GM12878 (cell line): Measurements from ENCODE around the gene CACNA1S. TPM values are rescaled to one million over a fixed set of nuclear protein-coding genes. Genes with fewer than 3 reads are reported as not detected.

Source experiments
- ATAC-seq: fragments of 200-7000 bp; cut with Tn5 transposase; 3 replicates; pipeline ENCODE4 v1.9.1; 2020; ENCODE audit warnings: mild to moderate bottlenecking, moderate library complexity
- BruUV-seq: library from RNA; stranded (reverse); fragments of 400-500 nt; replicated peaks from 2 replicates; lab custom pipeline; 2021; lab: Mats Ljungman, UMichigan
- CTCF ChIA-PET: fragments of 300-600 bp; sonication (Branson Sonifier 250); formaldehyde crosslinking; extraction: SDS; loops from one replicate; lab custom pipeline; 2021; ENCODE audit warnings: inconsistent platforms; lab: Yijun Ruan, JAX
- POLR2A ChIA-PET: fragments of 350-600 bp; formaldehyde crosslinking; extraction: SDS; loops from one replicate; lab custom pipeline; 2021; ENCODE audit warnings: inconsistent platforms; lab: Charles Lee
- RAD21 ChIA-PET: fragments of 300-600 bp; sonication (Branson Sonifier 250); formaldehyde crosslinking; loops from one replicate; lab custom pipeline; 2023; ENCODE audit warnings: antibody characterized with exemption; ENCODE audit not compliant: unreplicated experiment; lab: Charles Lee
- SMC1A ChIA-PET: fragments of 300-600 bp; sonication (Branson Sonifier 250); formaldehyde crosslinking; loops from one replicate; lab custom pipeline; 2023; ENCODE audit not compliant: unreplicated experiment, uncharacterized antibody; lab: Charles Lee
- DNase-seq: peaks from one replicate; pipeline ENCODE4 v3.0.0-alpha.2; 2011; ENCODE audit warnings: low read depth, low spot score
- FAIRE-seq: peaks from 3 replicates; lab custom pipeline; 2011; peaks lifted over from hg19 to GRCh38; lab: Jason Lieb, UNC
- H2AFZ ChIP-seq: 2 replicates; pipeline ENCODE4 v1.6.0; 2011; ENCODE audit warnings: low read depth, low read length, control low read depth; ENCODE audit not compliant: control insufficient read depth
- H3K27ac ChIP-seq: 2 replicates; pipeline ENCODE4 v1.5.1; 2011; ENCODE audit warnings: control low read depth; ENCODE audit not compliant: control insufficient read depth, insufficient read depth
- H3K27me3 ChIP-seq, 2 experiments: replicated peaks in 1 of 2; 2 replicates each; pipeline versions ENCODE4 v1.6.0 to v1.6.1; 2011; ENCODE audit warnings: low read length in 1 of 2; ENCODE audit not compliant: control insufficient read depth in 2 of 2, insufficient read depth in 2 of 2
- H3K36me3 ChIP-seq, 2 experiments: 2 replicates each; pipeline ENCODE4 v1.5.1; 2011; ENCODE audit warnings: low read length in 1 of 2; ENCODE audit not compliant: control insufficient read depth in 2 of 2, insufficient read depth in 2 of 2
- H3K4me1 ChIP-seq: 2 replicates; pipeline ENCODE4 v1.6.1; 2011; ENCODE audit warnings: mild to moderate bottlenecking, low read length, moderate library complexity, mixed read lengths; ENCODE audit not compliant: control insufficient read depth, insufficient read depth
- H3K4me2 ChIP-seq: 2 replicates; pipeline ENCODE4 v1.6.0; 2011; ENCODE audit warnings: control low read depth; ENCODE audit not compliant: control insufficient read depth, insufficient read depth
- H3K4me3 ChIP-seq: fragments of 200-600 bp; sonication (generic); 2 replicates; pipeline ENCODE4 v1.5.1; 2016
- H3K79me2 ChIP-seq: 2 replicates; pipeline ENCODE4 v1.6.0; 2011; ENCODE audit warnings: low read length; ENCODE audit not compliant: control insufficient read depth, insufficient read depth
- H3K9ac ChIP-seq: 2 replicates; pipeline ENCODE4 v1.8.0; 2011; ENCODE audit warnings: low read length, control low read depth, mixed read lengths; ENCODE audit not compliant: control insufficient read depth, insufficient read depth
- H3K9me3 ChIP-seq: replicated peaks from 3 replicates; pipeline ENCODE4 v1.5.1; 2011; ENCODE audit warnings: mild to moderate bottlenecking, low read length; ENCODE audit not compliant: control insufficient read depth, insufficient read depth
- H4K20me1 ChIP-seq: 2 replicates; pipeline ENCODE4 v1.6.0; 2011; ENCODE audit not compliant: control insufficient read depth, insufficient read depth
- ASH2L ChIP-seq: fragments of 300-600, 200-600 bp; sonication (generic); IDR thresholded peaks from 2 replicates; pipeline ENCODE4 v1.6.1; 2017; ENCODE audit warnings: low read depth, mild to moderate bottlenecking, borderline replicate concordance
- BCL11A ChIP-seq: IDR thresholded peaks from 2 replicates; pipeline ENCODE4 v1.6.1; 2011; ENCODE audit warnings: low read depth, low read length
- BHLHE40 ChIP-seq, 2 experiments: fragments of 450-650 bp in 1 of 2; IDR thresholded peaks; 2 replicates each; pipeline ENCODE4 v1.6.1; 2011 to 2017; ENCODE audit warnings: low read depth in 2 of 2, borderline replicate concordance in 1 of 2, improper control_type of control experiment in 1 of 2, low read length in 1 of 2, mild to moderate bottlenecking in 1 of 2
- CHD1 ChIP-seq: IDR thresholded peaks from 2 replicates; pipeline ENCODE4 v1.6.1; 2012; ENCODE audit warnings: low read depth, low read length, improper control_type of control experiment
- CHD2 ChIP-seq: IDR thresholded peaks from 2 replicates; pipeline ENCODE4 v1.6.1; 2011; ENCODE audit warnings: low read depth, low read length, improper control_type of control experiment, borderline replicate concordance
- GABPA ChIP-seq: IDR thresholded peaks from 2 replicates; pipeline ENCODE4 v1.6.1; 2014; ENCODE audit warnings: antibody characterized with exemption, low read depth, mild to moderate bottlenecking, inconsistent platforms
- MTA2 ChIP-seq: fragments of 450-650 bp; IDR thresholded peaks from 2 replicates; pipeline ENCODE4 v1.6.1; 2016; ENCODE audit warnings: low read depth, mild to moderate bottlenecking, moderate library complexity
- NFYA ChIP-seq: IDR thresholded peaks from 2 replicates; pipeline ENCODE4 v1.6.1; 2011; ENCODE audit warnings: low read depth, mild to moderate bottlenecking, low read length, improper control_type of control experiment, borderline replicate concordance
- NR2C2 ChIP-seq: IDR thresholded peaks from 2 replicates; pipeline ENCODE4 v1.6.1; 2011; ENCODE audit warnings: borderline replicate concordance, low read depth; ENCODE audit not compliant: control insufficient read depth, insufficient read length
- TCF3 ChIP-seq: IDR thresholded peaks from 2 replicates; pipeline ENCODE4 v1.6.1; 2012; ENCODE audit warnings: low read depth, mild to moderate bottlenecking, low read length, borderline replicate concordance; ENCODE audit not compliant: insufficient read depth
- TCF7 ChIP-seq: IDR thresholded peaks from 2 replicates; pipeline ENCODE4 v1.6.1; 2014; ENCODE audit warnings: antibody characterized with exemption, borderline replicate concordance
- WRNIP1 ChIP-seq: IDR thresholded peaks from 2 replicates; pipeline ENCODE4 v1.6.1; 2011; ENCODE audit warnings: low read depth, low read length, improper control_type of control experiment, borderline replicate concordance
- WGBS: methylation state at CpG from one replicate; pipeline ENCODE4 v1.1.6; 2016; ENCODE audit warnings: low lambda C conversion rate; ENCODE audit not compliant: insufficient replicate concordance, insufficient coverage; ENCODE audit errors: missing lambda C conversion rate; 5-methylcytosine and 5-hydroxymethylcytosine counted together
- in situ Hi-C: fragments of 300-500 bp; cut with MboI; formaldehyde crosslinking; loops from 9 replicates; pipeline ENCODE4 v1.14.3; 2018; ENCODE audit warnings: mixed read lengths
- intact Hi-C: fragments of 100-400 bp; cut with micrococcal nuclease; formaldehyde crosslinking; loops from one replicate; pipeline ENCODE4 v1.14.2; 2022; ENCODE audit not compliant: unreplicated experiment
- polyA plus RNA-seq, 11 experiments: library from polyadenylated mRNA; depleted of rRNA in 4 of 11; unstranded in 6 of 11; stranded (reverse) in 5 of 11; fragments of >200 nt; fragmentation: Nextera tagmentation in 4 of 11; fragmentation: Illumina TruSeq in 1 of 11; extraction: Ambion mirVana in 4 of 11; extraction: Trizol in 1 of 11; gene quantifications; 1 replicate in 1 of 11; 2 replicates in 10 of 11; pipeline versions ENCODE4 v1.2.1 to v1.2.3, GENCODE V29; 2011 to 2016; ENCODE audit warnings: inconsistent platforms in 2 of 11, missing spikeins in 2 of 11, low read depth in 1 of 11
- total RNA-seq, 4 experiments: library from RNA; depleted of rRNA in 3 of 4; stranded (reverse); fragments of >200 nt in 3 of 4; fragmentation: Illumina TruSeq in 1 of 4; extraction: Trizol in 1 of 4; gene quantifications; 2 replicates each; pipeline versions ENCODE4 v1.2.1 to v1.2.3, GENCODE V29; 2013 to 2021
- TF ChIP-seq, protein P1 (sequence below): fragments of 450-650 bp; IDR thresholded peaks from 2 replicates; pipeline ENCODE4 v1.6.1; 2017; ENCODE audit warnings: mild to moderate bottlenecking, moderate library complexity
- TF ChIP-seq, protein P2 (sequence below): fragments of 450-650 bp; IDR thresholded peaks from 2 replicates; pipeline ENCODE4 v1.6.1; 2017; ENCODE audit warnings: borderline replicate concordance

The CACNA1S gene
- total and polyA plus RNA-seq, 10 of the 15 experiments (the other 5 are each of a cell fraction or from before 2014, with no cell fraction given) = under 0.01 to 0.04 (median 0.02) TPM; not detected in 6

DNA sequence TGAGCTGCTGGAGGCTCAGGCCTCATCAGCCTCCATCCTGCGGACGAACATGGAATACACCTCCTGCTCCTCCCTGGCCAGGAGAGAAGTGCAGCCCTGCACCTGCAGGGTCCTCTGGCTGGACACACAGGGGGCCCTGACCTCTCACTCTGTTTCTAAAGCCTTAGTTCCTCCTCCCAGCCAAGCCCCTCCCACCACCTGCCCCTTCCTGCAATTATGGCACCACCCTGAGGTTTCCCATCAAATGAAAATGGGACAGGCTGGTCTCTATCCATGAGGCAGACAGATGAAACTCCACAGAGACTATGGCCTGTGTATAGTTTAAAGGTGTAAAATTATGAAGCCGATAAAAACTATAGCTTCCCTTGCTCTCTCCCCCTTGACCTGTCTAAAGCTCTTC, 42.6 kb downstream of the CACNA1S start:
- 73% methylated on average over 3 of the region's 3 CpGs for WGBS
- Histone ChIP-seq H3K4me3 (no peak overlapping the region), H3K79me2 (no peaks in the 10 kb centered on the region), H2AFZ (no peak overlapping the region), H3K27me3 (peaks cover 2 to 10% of the 10 kb centered on the region in 2 experiments), H3K27ac (no peak overlapping the region), H3K9me3 (no peaks in the 10 kb centered on the region), H4K20me1 (no peaks in the 10 kb centered on the region), H3K4me2 (no peak overlapping the region), H3K36me3 (no peaks in the 10 kb centered on the region), H3K9ac (no peak overlapping the region), H3K4me1 (no peaks in the 10 kb centered on the region)
- FAIRE-seq (no peak), ATAC-seq (no peak), DNase-seq (no peak)
- intact Hi-C loops (no loop called here), in situ Hi-C loops (no loop called here)
- ChIA-PET POLR2A (no interaction called here), RAD21 (no interaction called here), CTCF (interaction anchor here (0.9 to 1.2 kb wide), 3 partner anchors 11 to 45 kb away, joined by 3 to 4 read pairs (median 4); no protein-coding TSS in a partner anchor), SMC1A (interaction anchor here (1.4 kb wide), 1 partner anchor 90 kb away, joined by 3 read pairs; no protein-coding TSS in a partner anchor)
- TF ChIP-seq GABPA = no peak
- TF ChIP-seq CHD1 = no peak
- TF ChIP-seq TCF3 = no peak
- no peak for TF ChIP-seq WRNIP1
- TF ChIP-seq BCL11A = no peak
- TF ChIP-seq MTA2 = no peak
- no peak for TF ChIP-seq NFYA
- TF ChIP-seq, protein P1, sequence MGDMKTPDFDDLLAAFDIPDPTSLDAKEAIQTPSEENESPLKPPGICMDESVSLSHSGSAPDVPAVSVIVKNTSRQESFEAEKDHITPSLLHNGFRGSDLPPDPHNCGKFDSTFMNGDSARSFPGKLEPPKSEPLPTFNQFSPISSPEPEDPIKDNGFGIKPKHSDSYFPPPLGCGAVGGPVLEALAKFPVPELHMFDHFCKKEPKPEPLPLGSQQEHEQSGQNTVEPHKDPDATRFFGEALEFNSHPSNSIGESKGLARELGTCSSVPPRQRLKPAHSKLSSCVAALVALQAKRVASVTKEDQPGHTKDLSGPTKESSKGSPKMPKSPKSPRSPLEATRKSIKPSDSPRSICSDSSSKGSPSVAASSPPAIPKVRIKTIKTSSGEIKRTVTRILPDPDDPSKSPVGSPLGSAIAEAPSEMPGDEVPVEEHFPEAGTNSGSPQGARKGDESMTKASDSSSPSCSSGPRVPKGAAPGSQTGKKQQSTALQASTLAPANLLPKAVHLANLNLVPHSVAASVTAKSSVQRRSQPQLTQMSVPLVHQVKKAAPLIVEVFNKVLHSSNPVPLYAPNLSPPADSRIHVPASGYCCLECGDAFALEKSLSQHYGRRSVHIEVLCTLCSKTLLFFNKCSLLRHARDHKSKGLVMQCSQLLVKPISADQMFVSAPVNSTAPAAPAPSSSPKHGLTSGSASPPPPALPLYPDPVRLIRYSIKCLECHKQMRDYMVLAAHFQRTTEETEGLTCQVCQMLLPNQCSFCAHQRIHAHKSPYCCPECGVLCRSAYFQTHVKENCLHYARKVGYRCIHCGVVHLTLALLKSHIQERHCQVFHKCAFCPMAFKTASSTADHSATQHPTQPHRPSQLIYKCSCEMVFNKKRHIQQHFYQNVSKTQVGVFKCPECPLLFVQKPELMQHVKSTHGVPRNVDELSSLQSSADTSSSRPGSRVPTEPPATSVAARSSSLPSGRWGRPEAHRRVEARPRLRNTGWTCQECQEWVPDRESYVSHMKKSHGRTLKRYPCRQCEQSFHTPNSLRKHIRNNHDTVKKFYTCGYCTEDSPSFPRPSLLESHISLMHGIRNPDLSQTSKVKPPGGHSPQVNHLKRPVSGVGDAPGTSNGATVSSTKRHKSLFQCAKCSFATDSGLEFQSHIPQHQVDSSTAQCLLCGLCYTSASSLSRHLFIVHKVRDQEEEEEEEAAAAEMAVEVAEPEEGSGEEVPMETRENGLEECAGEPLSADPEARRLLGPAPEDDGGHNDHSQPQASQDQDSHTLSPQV = no peak
- TF ChIP-seq TCF7 = no peak
- no peak for TF ChIP-seq CHD2
- TF ChIP-seq, protein P2, sequence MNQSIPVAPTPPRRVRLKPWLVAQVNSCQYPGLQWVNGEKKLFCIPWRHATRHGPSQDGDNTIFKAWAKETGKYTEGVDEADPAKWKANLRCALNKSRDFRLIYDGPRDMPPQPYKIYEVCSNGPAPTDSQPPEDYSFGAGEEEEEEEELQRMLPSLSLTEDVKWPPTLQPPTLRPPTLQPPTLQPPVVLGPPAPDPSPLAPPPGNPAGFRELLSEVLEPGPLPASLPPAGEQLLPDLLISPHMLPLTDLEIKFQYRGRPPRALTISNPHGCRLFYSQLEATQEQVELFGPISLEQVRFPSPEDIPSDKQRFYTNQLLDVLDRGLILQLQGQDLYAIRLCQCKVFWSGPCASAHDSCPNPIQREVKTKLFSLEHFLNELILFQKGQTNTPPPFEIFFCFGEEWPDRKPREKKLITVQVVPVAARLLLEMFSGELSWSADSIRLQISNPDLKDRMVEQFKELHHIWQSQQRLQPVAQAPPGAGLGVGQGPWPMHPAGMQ = no peak
- no peak for TF ChIP-seq ASH2L
- TF ChIP-seq BHLHE40 (IDR thresholded peaks at IDR 0.05; ENCODE audit: borderline replicate concordance in 1 of 2, low read depth in 2 of 2, low read length in 1 of 2) = no peak
- TF ChIP-seq NR2C2 = no peak
- BruUV-seq = no TSS peak
